ENCODE results near the gene SLC25A48.

- TF ChIP-seq EZH2 (IDR thresholded peaks at IDR 0.05) (no peak), POLR2AphosphoS5 (IDR thresholded peaks at IDR 0.05; ENCODE audit: borderline replicate concordance, low read depth, low read length) (no peak), FOXP2 (optimal IDR thresholded peaks at IDR 0.05; ENCODE audit: control extremely low read depth, extremely low read length, insufficient read depth) (no peak)
Observed at GRCh38 chr5:135886136-135886535, 51.7 kb downstream of the SLC25A48 start.
